GM12801 (cell line): ENCODE results near the gene CEP290.

Experiments used
- CTCF ChIP-seq: IDR thresholded peaks from one replicate; pipeline ENCODE4 v1.5.1; 2011; ENCODE audit warnings: control low read depth; ENCODE audit not compliant: insufficient read length; ENCODE audit errors: extremely low read depth

CEP290 gene

GRCh38 chr12:88035907-88036289 is 106.0 kb downstream of the CEP290 start:
- no peak for TF ChIP-seq CTCF

GRCh38 chr12:88035271-88035906 is 106.5 kb downstream of the CEP290 start:
- TF ChIP-seq CTCF = no peak

GRCh38 chr12:88029093-88029665 is 112.7 kb downstream of the CEP290 start, which contains the start of gene C12orf50:
Gene C12orf50 (minus strand): TSS chr12:88029401. CDS start chr12:88026962, 2,439 bp downstream.
- no peak for TF ChIP-seq CTCF

- no peak for TF ChIP-seq CTCF
Measured at GRCh38 chr12:88026196-88026595, 115.7 kb downstream of the CEP290 start.

- no peak for TF ChIP-seq CTCF
Measured at GRCh38 chr12:88017964-88018363, 123.9 kb downstream of the CEP290 start.

GRCh38 chr12:88015825-88016224 is 126.1 kb downstream of the CEP290 start:
- TF ChIP-seq CTCF = no peak

- TF ChIP-seq CTCF = no peak
Measured at GRCh38 chr12:88011755-88012154, 130.1 kb downstream of the CEP290 start.
